Cortex of kidney (tissue), 1 donor: Measurements from ENCODE around the gene YTHDC1.

ENCODE experiments used
- DNase-seq: peaks from one replicate; lab custom pipeline; 2025; lab: John Stamatoyannopoulos, UW

The YTHDC1 gene

DNA sequence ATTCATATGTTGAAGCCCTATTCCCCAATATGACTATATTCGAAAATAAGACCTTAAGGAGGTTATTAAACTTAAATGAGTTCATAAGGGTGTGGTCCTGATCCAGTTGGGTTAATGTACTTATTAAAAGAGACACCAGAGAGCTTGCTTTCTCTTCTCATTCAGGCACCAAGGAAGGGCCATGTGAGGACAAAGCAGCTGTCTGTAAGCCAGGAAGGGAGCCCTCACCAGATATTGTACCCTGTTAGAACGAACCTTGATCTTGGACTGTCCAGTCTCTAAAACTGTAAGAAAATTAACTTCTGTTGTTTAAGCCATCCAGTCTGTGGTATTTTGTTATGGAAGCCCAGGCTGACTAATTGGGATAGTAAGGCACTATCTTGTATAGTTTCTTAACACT lies 9.1 kb upstream of the YTHDC1 start:
- no peak for DNase-seq

GRCh38 chr4:68352791-68353190 lies 2.9 kb upstream of the YTHDC1 start:
- DNase-seq, result no peak

GRCh38 chr4:68349279-68349648 lies 626 bp downstream of the YTHDC1 start:
- no peak for DNase-seq

DNA sequence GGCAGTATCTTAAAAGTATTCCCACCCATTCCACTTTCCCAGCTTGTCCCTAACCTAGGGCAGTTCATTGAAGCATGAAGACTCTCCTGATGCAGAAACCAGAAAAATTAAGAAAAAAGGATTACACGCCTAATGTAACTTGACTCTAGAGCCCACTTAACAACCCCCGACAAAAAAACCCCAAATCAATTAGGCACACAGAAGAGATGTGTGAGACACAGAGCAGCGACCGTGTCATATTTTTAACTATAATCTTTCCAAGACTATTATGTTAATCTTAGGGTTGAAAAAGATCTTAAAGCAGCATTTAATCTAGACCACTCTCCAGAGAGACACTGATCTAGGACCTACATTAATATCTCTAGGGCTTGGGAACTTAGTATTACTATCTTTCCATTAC lies 1.3 kb downstream of the YTHDC1 start:
- no peak for DNase-seq

DNA sequence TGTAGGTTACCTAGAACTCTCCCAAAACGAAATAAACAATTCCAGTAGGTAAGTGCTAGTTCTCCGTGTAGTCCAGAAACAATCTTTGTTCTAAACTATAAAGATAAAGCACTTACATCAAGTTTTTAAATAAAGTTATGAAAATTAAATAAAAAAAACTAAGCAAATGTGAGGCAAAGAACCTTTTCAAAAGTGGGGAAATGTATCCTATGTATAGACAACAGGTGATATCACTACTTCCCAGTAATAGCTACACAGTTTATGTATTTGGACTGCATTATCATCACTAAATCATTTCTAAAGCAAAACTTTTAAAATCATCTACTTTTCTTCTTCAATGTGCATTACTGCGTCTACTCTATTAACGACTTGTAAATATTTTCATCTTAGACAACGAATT lies 2.0 kb downstream of the YTHDC1 start:
- DNase-seq, result no peak

DNA sequence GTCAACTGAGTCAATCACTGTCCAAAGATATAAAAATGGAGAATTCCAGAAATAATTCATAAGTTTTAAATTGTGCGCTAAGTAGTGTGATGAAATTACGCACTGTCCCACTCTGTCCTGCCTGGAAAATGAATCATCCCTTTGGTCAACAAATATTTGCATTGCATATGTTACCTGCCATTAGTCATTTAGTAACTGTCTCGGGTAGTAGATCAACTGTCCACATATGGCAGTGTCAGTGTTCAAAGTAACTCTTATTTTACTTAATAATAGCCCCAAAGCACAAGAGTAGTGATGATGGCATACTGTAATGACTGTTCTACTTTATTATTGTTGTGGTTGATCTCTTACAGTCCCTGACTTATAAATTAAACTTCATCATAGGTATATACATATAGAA lies 3.4 kb downstream of the YTHDC1 start:
- DNase-seq, result no peak

GRCh38 chr4:68344785-68345184 lies 5.1 kb downstream of the YTHDC1 start:
- no peak for DNase-seq

DNA sequence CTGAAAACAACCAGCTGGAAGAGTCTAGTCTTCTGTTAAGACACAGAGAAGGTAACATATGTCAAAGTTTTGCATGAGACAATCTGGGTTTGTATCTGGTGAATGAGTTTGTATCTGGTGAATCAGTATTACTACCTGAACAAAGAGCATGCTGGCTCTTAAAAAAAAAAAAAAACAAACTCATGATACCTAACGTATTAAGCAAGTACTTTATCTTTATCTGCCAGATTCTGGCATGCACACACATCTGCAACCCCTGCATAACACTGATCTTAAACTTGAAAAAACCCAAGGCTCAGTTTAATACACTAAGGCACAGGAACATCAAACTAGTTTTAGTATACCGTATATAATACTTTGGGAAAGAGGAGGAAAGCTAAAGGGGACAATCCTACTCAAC lies 5.8 kb downstream of the YTHDC1 start:
- DNase-seq, result no peak

DNA sequence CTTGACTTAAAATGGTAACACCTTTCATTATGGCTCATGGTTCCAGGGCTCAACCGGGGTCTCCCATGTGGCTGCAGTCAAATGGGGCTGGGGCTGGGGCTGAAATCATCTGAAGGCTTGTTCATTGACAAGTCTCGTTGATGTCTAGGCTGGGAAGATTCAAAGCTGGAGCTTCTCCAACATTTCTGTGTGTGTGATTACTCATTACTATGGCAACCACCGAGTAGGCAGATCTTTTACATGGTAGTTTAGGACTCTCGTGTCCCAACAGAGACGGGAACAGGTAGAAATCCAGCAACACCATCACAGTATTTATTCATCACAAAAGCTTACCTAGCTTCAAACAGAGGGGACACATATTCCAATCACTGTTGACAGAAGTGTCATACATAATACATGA lies 7.8 kb downstream of the YTHDC1 start:
- no peak for DNase-seq

GRCh38 chr4:68338625-68339024 lies 11.3 kb downstream of the YTHDC1 start:
- DNase-seq, result no peak

DNA sequence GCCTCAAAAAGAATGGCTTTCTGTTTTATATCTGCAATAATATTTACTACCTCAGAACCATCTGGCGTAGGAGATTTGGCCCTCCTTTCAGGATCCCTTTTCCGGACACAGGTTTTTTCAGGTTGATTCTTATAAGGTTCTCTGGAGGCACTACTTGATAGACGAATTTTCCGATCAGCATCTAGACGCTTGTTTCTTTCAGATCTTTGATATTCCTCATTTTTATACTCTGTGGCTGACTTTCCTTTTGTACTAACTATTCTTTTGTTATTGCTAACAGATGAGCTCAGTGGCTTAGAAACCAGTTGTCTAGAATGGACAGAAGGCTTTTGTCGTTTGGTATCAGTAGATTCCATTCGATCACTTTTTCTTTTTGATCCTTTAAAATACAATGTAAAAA lies 12.4 kb downstream of the YTHDC1 start:
- no peak for DNase-seq

DNA sequence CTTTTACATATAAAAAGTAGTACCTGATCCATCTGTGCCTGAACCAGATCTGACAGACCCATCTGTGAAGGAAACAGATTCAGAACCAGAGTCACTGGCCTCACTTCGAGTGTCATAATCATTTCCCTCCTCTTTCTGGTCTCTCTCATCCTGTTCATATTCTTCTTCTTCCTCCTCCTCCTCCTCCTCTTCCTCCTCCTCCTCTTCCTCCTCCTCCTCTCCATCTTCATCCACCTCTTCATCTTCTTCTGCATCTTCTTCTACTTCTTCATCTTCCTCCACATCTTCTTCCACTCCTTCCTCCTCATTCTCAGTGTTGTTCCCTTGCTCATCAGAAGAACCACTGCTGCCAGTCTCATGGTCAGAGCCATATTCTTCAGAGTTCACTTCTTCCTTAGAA lies 12.9 kb downstream of the YTHDC1 start:
- no peak for DNase-seq

- DNase-seq, result no peak
Measured at GRCh38 chr4:68336530-68336929, 13.4 kb downstream of the YTHDC1 start.

DNA sequence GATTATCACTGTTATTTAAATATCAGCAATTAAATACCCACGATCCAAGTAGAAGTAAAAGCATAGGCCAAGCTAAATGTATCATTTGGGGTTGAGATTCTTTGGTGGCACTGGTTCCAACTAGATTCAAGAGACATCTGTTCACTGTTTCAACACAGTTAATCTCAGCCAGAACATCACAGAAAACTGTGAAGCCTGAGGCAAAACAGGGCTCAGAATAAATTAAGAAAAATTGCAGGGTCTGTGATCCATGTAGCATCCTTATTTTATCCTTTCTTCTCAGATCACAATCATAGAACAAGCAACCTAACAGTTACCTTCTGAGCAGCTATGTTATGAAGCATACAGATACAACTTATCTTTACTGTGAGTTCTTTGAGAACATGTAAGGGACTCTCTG lies 23.7 kb downstream of the YTHDC1 start:
- DNase-seq, result no peak

- DNase-seq, result no peak
Measured at GRCh38 chr4:68324519-68325262, 25.2 kb downstream of the YTHDC1 start.

- DNase-seq, result no peak
Measured at GRCh38 chr4:68319040-68319439, 30.9 kb downstream of the YTHDC1 start.

DNA sequence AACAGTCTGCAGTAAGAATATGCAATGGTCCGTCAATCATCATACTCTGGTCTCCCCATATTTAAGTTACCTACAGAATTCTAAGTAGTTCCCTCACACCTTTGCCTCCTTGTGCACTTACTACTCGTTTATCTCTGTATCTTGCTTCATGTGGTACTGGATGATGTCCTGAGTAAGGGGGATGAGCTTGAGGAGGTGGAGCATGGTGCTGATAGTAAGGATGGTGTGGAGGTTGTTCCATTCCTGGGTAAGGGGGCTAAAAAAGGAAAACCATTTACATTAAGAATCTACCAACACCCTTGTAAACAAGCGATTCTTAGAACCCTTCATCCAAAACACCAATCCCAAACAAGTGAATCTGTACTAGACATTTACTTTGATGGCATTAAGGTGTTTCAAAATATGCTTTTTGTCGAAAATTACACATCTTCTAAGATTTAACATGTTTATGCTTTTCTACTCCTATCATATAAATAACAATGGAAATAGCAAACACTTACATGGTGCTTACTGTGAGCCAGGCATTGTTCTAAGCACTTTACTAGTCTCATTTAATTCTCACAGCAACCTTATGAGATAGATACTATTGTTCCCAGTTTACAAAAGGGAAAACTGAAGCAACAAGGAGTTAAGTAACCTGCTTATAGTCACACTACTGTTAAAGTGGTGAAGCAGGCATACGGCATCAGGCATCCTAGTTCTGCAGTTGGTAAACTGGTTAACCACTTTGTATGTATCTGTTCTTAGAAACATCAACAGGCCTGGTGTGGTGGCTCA lies 33.5 kb downstream of the YTHDC1 start:
- no peak for DNase-seq

- DNase-seq, result no peak
Measured at GRCh38 chr4:68310651-68311247, 39.1 kb downstream of the YTHDC1 start.

GRCh38 chr4:68304731-68305130 lies 45.2 kb downstream of the YTHDC1 start:
- no peak for DNase-seq

DNA sequence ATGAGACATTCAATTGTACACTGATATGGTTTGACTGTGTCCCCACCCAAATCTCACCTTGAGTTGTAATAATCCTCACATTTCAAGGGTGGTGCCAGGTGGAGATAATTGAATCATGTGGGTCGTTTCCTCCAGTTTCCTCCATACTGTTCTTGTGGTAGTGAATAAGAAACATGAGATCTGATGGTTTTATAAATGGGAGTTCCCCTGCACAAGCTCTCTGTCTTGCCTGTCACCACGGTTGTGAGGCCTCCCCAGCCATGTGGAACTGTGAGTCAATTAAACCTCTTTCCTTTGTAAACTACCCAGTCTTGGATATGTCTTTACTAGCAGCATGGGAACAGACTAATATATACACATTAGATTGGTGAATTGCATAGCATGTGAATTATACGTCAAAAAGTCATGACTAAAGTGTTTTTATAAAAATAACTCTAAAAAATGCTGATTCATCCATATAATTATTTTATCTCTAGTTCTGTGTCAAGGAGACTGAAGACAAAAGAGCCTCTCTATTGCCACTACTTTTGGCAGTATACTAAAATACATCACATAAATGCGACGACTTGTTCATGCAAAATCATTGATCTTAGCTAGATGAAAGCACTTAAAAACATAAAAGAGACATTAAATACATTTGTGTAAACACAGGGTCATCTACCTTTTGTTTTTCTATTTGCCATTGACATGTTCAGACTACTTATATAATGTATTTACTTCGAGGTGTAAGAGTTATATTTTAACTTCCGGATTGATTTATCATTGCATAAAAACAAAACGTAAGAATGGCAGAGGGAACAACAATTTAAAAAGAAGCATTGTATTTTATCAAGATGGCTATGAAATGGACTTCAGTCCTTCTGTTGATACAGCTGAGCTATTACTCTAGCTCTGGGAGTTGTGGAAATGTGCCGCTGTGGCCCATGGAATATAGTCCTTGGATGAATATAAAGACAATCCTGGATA lies 50.1 kb downstream of the YTHDC1 start:
- DNase-seq, result no peak

DNA sequence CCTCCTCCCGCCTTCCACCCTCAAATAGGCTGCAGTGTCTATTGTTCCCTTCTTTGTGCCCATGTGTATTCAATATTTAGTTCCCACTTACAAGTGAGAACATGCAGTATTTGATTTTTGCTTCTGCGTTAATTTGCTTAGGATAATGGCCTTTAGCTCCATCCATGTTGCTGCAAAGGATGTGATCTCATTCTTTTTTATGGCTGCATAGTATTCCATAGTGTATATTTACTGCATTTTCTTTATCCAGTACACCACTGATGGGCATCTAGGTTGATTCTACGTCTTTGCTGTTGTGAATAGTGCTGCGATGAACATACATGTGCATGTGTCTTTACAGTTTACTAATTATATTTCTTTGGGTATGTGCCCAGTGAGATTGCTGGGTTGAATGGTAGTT lies 52.8 kb downstream of the YTHDC1 start:
- DNase-seq, result no peak

- DNase-seq, result no peak
Measured at GRCh38 chr4:68291256-68291655, 58.6 kb downstream of the YTHDC1 start.
